Esophagus squamous epithelium (tissue), 5 donors: ENCODE results near the gene CPEB3. TPM values are rescaled to one million over a fixed set of nuclear protein-coding genes. Genes with fewer than 3 reads are reported as not detected.

Source experiments
- DNase-seq: peaks from one replicate; lab custom pipeline; 2025; lab: John Stamatoyannopoulos, UW
- H3K27ac ChIP-seq, 4 donors: fragments of 200-600 bp; sonication (generic); one replicate each; pipeline ENCODE4 v1.5.1; 2016 to 2019; ENCODE audit warnings: mild to moderate bottlenecking in 1 of 4
- H3K27me3 ChIP-seq, 4 donors: fragments of 200-600 bp; sonication (generic); 1 replicate in 3 of 4; 2 replicates in 1 of 4; pipeline versions ENCODE4 v1.5.1 to v1.6.0; 2017 to 2021; ENCODE audit warnings: antibody characterized with exemption in 1 of 4
- H3K36me3 ChIP-seq, 3 donors: fragments of 200-600 bp; sonication (generic); one replicate each; pipeline ENCODE4 v1.5.1; 2016 to 2019
- H3K4me1 ChIP-seq, 3 donors: fragments of 200-600 bp; sonication (generic); one replicate each; pipeline ENCODE4 v1.5.1; 2017 to 2019
- H3K4me3 ChIP-seq, 4 donors: fragments of 200-600 bp; sonication (generic); 1 replicate in 3 of 4; 2 replicates in 1 of 4; pipeline ENCODE4 v1.5.1; 2016 to 2019; ENCODE audit warnings: mild to moderate bottlenecking in 2 of 4, moderate library complexity in 1 of 4
- H3K9me3 ChIP-seq, 3 donors: fragments of 200-600 bp; sonication (generic); one replicate each; pipeline ENCODE4 v1.5.1; 2016 to 2019
- POLR2A ChIP-seq, 4 donors: fragments of 450-650 bp; IDR thresholded peaks; one replicate each; pipeline ENCODE4 v1.6.1; 2017; ENCODE audit warnings: antibody characterized with exemption in 4 of 4, mild to moderate bottlenecking in 4 of 4, moderate library complexity in 3 of 4
- WGBS, 2 donors: methylation state at CpG; one replicate each; pipeline ENCODE4 v1.1.5; 2018; 5-methylcytosine and 5-hydroxymethylcytosine counted together
- intact Hi-C: fragments of 100-400 bp; cut with DNase I; formaldehyde crosslinking; loops from one replicate; pipeline ENCODE4 v1.15.0; 2022
- total RNA-seq, 4 donors: library from RNA; depleted of rRNA; stranded (reverse); fragments of >200 nt; gene quantifications; one replicate each; pipeline ENCODE4 v1.1.0, GENCODE V29; 2016
- TF ChIP-seq, protein P1 (sequence below), 6 experiments: fragments of 450-650 bp in 4 of 6; fragments of 200-600 bp in 2 of 6; sonication (generic) in 2 of 6; IDR thresholded peaks; one replicate each; pipeline ENCODE4 v1.5.1; 2016 to 2019; ENCODE audit warnings: antibody characterized with exemption in 6 of 6, mild to moderate bottlenecking in 4 of 6, moderate library complexity in 4 of 6
- donor health status: DM: yes; HTN: yes; CAD: no.

The CPEB3 gene
- total RNA-seq, 4 donors from 2014 or later: 5.5 to 8.8 (median 7.3) TPM

DNA sequence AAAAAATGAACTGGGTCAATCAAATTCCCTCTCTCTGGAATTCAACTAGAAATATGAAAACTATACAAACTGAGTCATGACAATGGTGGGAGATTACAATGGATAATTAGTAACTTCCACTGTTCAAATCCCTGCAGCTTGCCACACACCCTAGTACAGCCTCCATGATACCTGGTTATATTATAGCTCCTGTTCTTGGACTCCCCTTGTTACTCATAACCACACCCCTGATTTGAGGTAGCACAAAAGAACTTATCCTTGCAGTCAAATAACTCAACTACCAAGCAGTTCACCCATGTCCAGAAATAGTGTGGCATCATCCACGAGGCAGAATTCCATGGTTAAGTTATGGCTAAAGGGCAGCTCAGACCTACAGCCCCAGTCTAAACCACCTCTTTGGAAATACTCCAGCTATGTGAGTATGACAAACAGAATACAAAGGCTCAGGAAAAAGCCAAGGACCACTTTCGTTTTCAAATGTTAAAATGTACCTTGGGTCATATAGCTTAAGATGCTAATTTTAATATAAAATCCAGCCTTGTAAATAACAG lies 164.7 kb downstream of the CPEB3 start:
- WGBS, 2 donors: 22 to 33% methylated on average over 2 of the region's 2 CpGs
- intact Hi-C loops: no loop called here
- TF ChIP-seq, protein P1, sequence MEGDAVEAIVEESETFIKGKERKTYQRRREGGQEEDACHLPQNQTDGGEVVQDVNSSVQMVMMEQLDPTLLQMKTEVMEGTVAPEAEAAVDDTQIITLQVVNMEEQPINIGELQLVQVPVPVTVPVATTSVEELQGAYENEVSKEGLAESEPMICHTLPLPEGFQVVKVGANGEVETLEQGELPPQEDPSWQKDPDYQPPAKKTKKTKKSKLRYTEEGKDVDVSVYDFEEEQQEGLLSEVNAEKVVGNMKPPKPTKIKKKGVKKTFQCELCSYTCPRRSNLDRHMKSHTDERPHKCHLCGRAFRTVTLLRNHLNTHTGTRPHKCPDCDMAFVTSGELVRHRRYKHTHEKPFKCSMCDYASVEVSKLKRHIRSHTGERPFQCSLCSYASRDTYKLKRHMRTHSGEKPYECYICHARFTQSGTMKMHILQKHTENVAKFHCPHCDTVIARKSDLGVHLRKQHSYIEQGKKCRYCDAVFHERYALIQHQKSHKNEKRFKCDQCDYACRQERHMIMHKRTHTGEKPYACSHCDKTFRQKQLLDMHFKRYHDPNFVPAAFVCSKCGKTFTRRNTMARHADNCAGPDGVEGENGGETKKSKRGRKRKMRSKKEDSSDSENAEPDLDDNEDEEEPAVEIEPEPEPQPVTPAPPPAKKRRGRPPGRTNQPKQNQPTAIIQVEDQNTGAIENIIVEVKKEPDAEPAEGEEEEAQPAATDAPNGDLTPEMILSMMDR (IDR thresholded peaks at IDR 0.05): no peak
- TF ChIP-seq POLR2A (IDR thresholded peaks at IDR 0.05): no peak
- no peak overlapping the region for H3K4me3 ChIP-seq
- H3K27ac ChIP-seq: peak overlapping the region in 3 of 4 donors; percentile 70 to 84 (median 80)
- no peaks in the 10 kb centered on the region for H3K27me3 ChIP-seq
- H3K9me3 ChIP-seq: no peaks in the 10 kb centered on the region
- no peak for DNase-seq
- H3K4me1 ChIP-seq: peaks cover 35 to 57% (median 43%) of the 10 kb centered on the region in 3 donors
- peaks cover 0 to 4% (median 0%) of the 10 kb centered on the region in 3 donors for H3K36me3 ChIP-seq

DNA sequence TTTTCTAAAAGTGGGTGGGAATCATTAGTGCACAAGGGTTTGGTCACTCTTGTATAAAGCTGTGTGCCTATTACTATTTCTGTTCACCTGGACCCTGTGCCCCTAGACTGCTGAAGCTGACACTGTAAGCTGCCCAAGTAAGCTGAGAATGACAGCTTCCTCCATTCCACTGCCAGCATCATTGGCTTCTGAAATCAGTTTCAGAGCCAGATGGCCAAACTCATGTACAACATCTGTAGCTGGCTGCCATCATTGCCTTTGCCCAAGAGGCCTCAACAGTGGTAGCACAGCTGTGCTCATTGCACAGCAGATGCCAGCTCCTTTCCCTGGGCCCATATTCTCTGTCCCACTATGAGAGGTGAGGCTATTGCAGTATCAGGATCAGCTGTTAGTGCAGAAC lies 165.7 kb downstream of the CPEB3 start:
- Histone ChIP-seq H3K4me3 (no peak overlapping the region), H3K9me3 (no peaks in the 10 kb centered on the region), H3K27ac (peak overlapping the region; percentile 70 to 84 (median 80)), H3K4me1 (peaks cover 35 to 63% (median 43%) of the 10 kb centered on the region in 3 donors), H3K36me3 (peaks cover 0 to 4% (median 0%) of the 10 kb centered on the region in 3 donors), H3K27me3 (no peaks in the 10 kb centered on the region)
- TF ChIP-seq, protein P1 (IDR thresholded peaks at IDR 0.05): no peak
- no peak for TF ChIP-seq POLR2A (IDR thresholded peaks at IDR 0.05)
- intact Hi-C loops: no loop called here
- no peak for DNase-seq

DNA sequence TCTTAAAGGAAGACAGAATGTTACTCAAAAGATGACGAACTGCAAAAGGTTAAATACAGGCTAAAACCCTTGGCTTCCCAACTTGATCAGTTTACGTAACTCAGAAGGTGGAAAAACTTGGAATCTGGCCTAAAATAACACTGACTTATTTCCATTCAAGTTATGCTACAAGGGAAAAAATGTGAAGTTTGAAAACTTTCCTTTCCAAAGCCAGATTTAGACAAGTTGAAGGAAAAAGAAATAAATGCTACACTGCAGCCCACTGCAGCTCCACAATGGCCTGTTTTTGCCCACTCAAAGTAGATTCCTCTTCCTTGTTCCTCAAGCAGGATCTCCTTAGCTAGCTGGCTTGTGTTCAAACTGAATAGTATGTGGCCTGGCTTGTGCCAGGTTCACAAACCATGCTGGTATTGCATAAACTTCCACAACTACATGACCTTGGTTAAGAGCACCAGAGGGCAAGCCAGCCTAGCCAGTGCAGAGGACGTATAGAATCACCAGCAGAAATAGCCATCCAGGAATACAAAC lies 166.2 kb downstream of the CPEB3 start:
- 6 to 15% methylated on average over 3 of the region's 3 CpGs for WGBS, 2 donors
- H3K4me1 ChIP-seq: peaks cover 35 to 63% (median 43%) of the 10 kb centered on the region in 3 donors
- DNase-seq: no peak

DNA sequence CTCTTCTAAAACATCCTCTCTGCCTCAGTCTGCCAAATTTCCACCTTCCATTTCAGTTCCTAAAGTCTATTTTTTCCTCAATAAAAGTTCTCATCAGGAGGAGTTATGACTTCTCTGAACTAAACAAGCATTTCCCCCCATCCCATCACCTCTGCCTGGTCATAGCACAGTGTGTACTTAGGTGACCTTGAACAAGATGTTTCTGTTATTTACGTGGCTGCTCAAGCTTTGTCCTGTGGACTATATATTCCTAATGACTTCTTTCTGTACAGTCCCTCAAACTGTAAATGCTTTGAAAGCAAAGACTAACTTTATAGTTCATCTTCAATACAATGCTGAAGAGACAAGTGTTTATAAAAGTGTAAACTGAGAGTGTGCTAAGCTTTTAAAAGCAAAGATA lies 166.9 kb downstream of the CPEB3 start:
- TF ChIP-seq POLR2A (IDR thresholded peaks at IDR 0.05): no peak
- TF ChIP-seq, protein P1 (IDR thresholded peaks at IDR 0.05): no peak
- Histone ChIP-seq H3K27ac (peak overlapping the region; percentile 70 to 84 (median 80)), H3K4me1 (peaks cover 35 to 63% (median 43%) of the 10 kb centered on the region in 3 donors), H3K4me3 (no peak overlapping the region), H3K27me3 (no peaks in the 10 kb centered on the region), H3K36me3 (peaks cover 0 to 1% (median 0%) of the 10 kb centered on the region in 3 donors), H3K9me3 (no peaks in the 10 kb centered on the region)
- 20 to 35% methylated on average over 1 of the region's 1 CpG for WGBS, 2 donors
- intact Hi-C loops: no loop called here
- no peak for DNase-seq

More for the DNA sequence above, 166.2 kb downstream of the CPEB3 start:
- no peaks in the 10 kb centered on the region for H3K9me3 ChIP-seq
- peak overlapping the region; percentile 70 to 84 (median 80) for H3K27ac ChIP-seq
- intact Hi-C loops: no loop called here
- H3K36me3 ChIP-seq: peaks cover 0 to 4% (median 0%) of the 10 kb centered on the region in 3 donors
- H3K4me3 ChIP-seq: no peak overlapping the region
- no peak for TF ChIP-seq POLR2A (IDR thresholded peaks at IDR 0.05)
- TF ChIP-seq, protein P1 (IDR thresholded peaks at IDR 0.05): no peak
- no peaks in the 10 kb centered on the region for H3K27me3 ChIP-seq

DNA sequence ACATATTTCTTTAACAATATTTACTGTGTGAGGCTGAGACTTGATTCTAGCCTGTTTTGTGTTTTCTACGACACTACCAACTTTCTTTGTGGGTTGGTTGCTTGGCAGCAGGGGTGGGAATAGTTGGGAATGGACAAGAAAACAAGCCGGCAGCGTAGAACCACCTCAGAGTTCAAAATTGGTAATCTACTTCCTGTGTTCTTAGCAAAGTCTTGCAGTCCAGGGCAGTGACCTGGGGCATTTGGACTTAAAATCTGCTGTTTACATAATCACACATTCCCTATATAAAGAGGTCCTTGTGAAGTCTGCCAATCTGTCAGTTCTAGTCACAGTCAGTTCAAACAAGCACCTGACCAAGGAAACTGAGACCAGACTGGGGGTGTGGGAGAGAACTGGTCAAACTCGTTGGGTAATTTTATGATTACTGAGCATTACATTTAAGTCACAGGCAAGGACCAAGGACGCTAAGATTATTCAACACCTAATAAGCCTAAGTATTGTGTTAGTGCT lies 167.9 kb downstream of the CPEB3 start:
- no peak overlapping the region for H3K4me3 ChIP-seq
- peaks cover 35 to 63% (median 43%) of the 10 kb centered on the region in 3 donors for H3K4me1 ChIP-seq
- DNase-seq: no peak
- H3K36me3 ChIP-seq: no peaks in the 10 kb centered on the region
- TF ChIP-seq, protein P1 (IDR thresholded peaks at IDR 0.05): no peak
- TF ChIP-seq POLR2A (IDR thresholded peaks at IDR 0.05): no peak
- H3K27ac ChIP-seq: peak overlapping the region; percentile 67 to 84 (median 80)
- intact Hi-C loops: no loop called here
- no peaks in the 10 kb centered on the region for H3K9me3 ChIP-seq
- no peaks in the 10 kb centered on the region for H3K27me3 ChIP-seq
- WGBS, 2 donors: 37 to 50% methylated on average over 5 of the region's 5 CpGs
